Right lobe of liver (tissue), 6 donors: ENCODE results near the gene HMG20B. TPM values are rescaled to one million over a fixed set of nuclear protein-coding genes. Genes with fewer than 3 reads are reported as not detected.

ENCODE experiments used
- ATAC-seq, 4 donors: fragments of 200-7000 bp; cut with Tn5 transposase; one replicate each; pipeline ENCODE4 v1.9.1; 2020; ENCODE audit warnings: mild to moderate bottlenecking in 4 of 4, moderate library complexity in 4 of 4
- DNase-seq, 3 donors: peaks; one replicate each; pipeline ENCODE4 v3.0.0-alpha.2; 2020
- H3K27ac ChIP-seq, 3 donors: fragments of 200-600 bp; one replicate each; pipeline ENCODE4 v1.8.0; 2022
- H3K27me3 ChIP-seq, 2 donors: fragments of 200-600 bp; one replicate each; pipeline ENCODE4 v1.8.0; 2022
- H3K36me3 ChIP-seq, 4 donors: fragments of 200-600 bp; sonication (generic) in 1 of 4; one replicate each; pipeline versions ENCODE4 v1.5.1 to v1.8.0; 2017 to 2022; ENCODE audit warnings: control low read depth in 1 of 4
- H3K4me1 ChIP-seq, 4 donors: fragments of 200-600 bp; sonication (generic) in 1 of 4; one replicate each; pipeline versions ENCODE4 v1.5.1 to v1.8.0; 2017 to 2022; ENCODE audit warnings: control low read depth in 1 of 4
- H3K4me3 ChIP-seq, 3 donors: fragments of 200-600 bp; one replicate each; pipeline ENCODE4 v1.8.0; 2022
- H3K9me3 ChIP-seq, 4 donors: fragments of 200-600 bp; sonication (generic) in 1 of 4; one replicate each; pipeline versions ENCODE4 v1.5.1 to v1.8.0; 2017 to 2022; ENCODE audit warnings: control low read depth in 1 of 4
- CTCF ChIP-seq, 4 donors: fragments of 200-600 bp in 3 of 4; fragments of 450-650 bp in 1 of 4; IDR thresholded peaks; one replicate each; pipeline versions ENCODE4 v1.5.1 to v1.8.0; 2016 to 2022; ENCODE audit warnings: antibody characterized with exemption in 4 of 4, mild to moderate bottlenecking in 2 of 4
- POLR2A ChIP-seq: fragments of 450-650 bp; IDR thresholded peaks from one replicate; pipeline ENCODE4 v1.6.1; 2017; ENCODE audit warnings: antibody characterized with exemption, mild to moderate bottlenecking
- WGBS: methylation state at CpG from one replicate; pipeline ENCODE4 v1.1.6; 2018; ENCODE audit warnings: low coverage, low lambda C conversion rate; ENCODE audit not compliant: insufficient coverage; ENCODE audit errors: missing lambda C conversion rate; 5-methylcytosine and 5-hydroxymethylcytosine counted together
- intact Hi-C, 2 donors: fragments of 100-400 bp; cut with DNase I; formaldehyde crosslinking; loops; one replicate each; pipeline versions ENCODE4 v1.11.2 to v1.14.1; 2022
- total RNA-seq, 6 experiments: library from RNA; depleted of rRNA in 2 of 6; stranded (reverse); fragments of >200 nt in 2 of 6; fragmentation: NEBNext Ultra II Directional in 3 of 6; extraction: Animal tissue kit (Norgen Biotek cat#: 25700) in 3 of 6; gene quantifications; one replicate each; pipeline versions ENCODE4 v1.1.0 to v1.2.4, GENCODE V29; 2016 to 2023
- donor health status: DM: no; HTN: yes; CAD: no.
- donor health status: DM: no; HTN: no; CAD: no.
- donor health status: DM: no; HTN: no; CAD: no.
- donor health status: DM: no; HTN: yes; CAD: no.
- donor health status: DM: no; HTN: yes; CAD: no.

HMG20B gene
- total RNA-seq, 6 experiments from 2014 or later = 30.7 to 58.6 (median 33.3) TPM

GRCh38 chr19:3595521-3596061, 22.8 kb downstream of the HMG20B start:
- H3K27ac ChIP-seq = no peak overlapping the region
- no peak for TF ChIP-seq CTCF (IDR thresholded peaks at IDR 0.05)
- no peak for TF ChIP-seq POLR2A
- WGBS = 80% methylated on average over 1 of the region's 34 CpGs
- peaks cover 0 to 6% (median 0%) of the 10 kb centered on the region in 4 donors for H3K4me1 ChIP-seq
- no peak overlapping the region for H3K4me3 ChIP-seq
- H3K27me3 ChIP-seq = no peaks in the 10 kb centered on the region
- intact Hi-C loops = no loop called here
- no peaks in the 10 kb centered on the region for H3K36me3 ChIP-seq
- no peak for ATAC-seq
- no peaks in the 10 kb centered on the region for H3K9me3 ChIP-seq
- DNase-seq = no peak

GRCh38 chr19:3599776-3600187, 27.0 kb downstream of the HMG20B start:
- intact Hi-C loops = no loop called here
- Histone ChIP-seq H3K9me3 (no peaks in the 10 kb centered on the region), H3K27ac (no peak overlapping the region), H3K4me3 (no peak overlapping the region), H3K27me3 (no peaks in the 10 kb centered on the region), H3K4me1 (no peaks in the 10 kb centered on the region), H3K36me3 (no peaks in the 10 kb centered on the region)
- WGBS = no CpG with 5 or more reads among the region's 28 CpGs
- ATAC-seq (no peak), DNase-seq (no peak)
- no peak for TF ChIP-seq CTCF (IDR thresholded peaks at IDR 0.05)
- TF ChIP-seq POLR2A = no peak

GRCh38 chr19:3601021-3601420, 28.3 kb downstream of the HMG20B start:
- no peak for TF ChIP-seq CTCF (IDR thresholded peaks at IDR 0.05)
- Histone ChIP-seq H3K4me3 (no peak overlapping the region), H3K9me3 (no peaks in the 10 kb centered on the region), H3K27me3 (no peaks in the 10 kb centered on the region), H3K4me1 (peaks cover 0 to under 1% (median 0%) of the 10 kb centered on the region in 4 donors), H3K27ac (no peak overlapping the region), H3K36me3 (no peaks in the 10 kb centered on the region)
- WGBS = 91% methylated on average over 11 of the region's 12 CpGs
- no peak for DNase-seq
- intact Hi-C loops = no loop called here
- no peak for ATAC-seq

- peak in 2 of 4 donors; percentile 30 to 31 for ATAC-seq
- intact Hi-C loops = no loop called here
- Histone ChIP-seq H3K27ac (peak overlapping the region; percentile 26 to 49 (median 47)), H3K4me3 (no peak overlapping the region), H3K36me3 (no peaks in the 10 kb centered on the region), H3K27me3 (no peaks in the 10 kb centered on the region), H3K9me3 (no peaks in the 10 kb centered on the region), H3K4me1 (peaks cover 0 to 11% (median 0%) of the 10 kb centered on the region in 4 donors)
- WGBS = 63% methylated on average over 10 of the region's 23 CpGs
- peak in 1 of 3 donors; percentile 53 for DNase-seq
- TF ChIP-seq CTCF (IDR thresholded peaks at IDR 0.05) (no peak), POLR2A (no peak)
Observed at GRCh38 chr19:3603121-3603811, 30.5 kb downstream of the HMG20B start.
